ENCODE measurements around the gene STXBP6. TPM values are rescaled to one million over a fixed set of nuclear protein-coding genes. Genes with fewer than 3 reads are reported as not detected.

The STXBP6 gene
- total RNA-seq, 1 experiment from 2014 or later, result 0.27 TPM

GRCh38 chr14:24938593-24938992 lies 111.4 kb downstream of the STXBP6 start:
- TF ChIP-seq RAD21 (IDR thresholded peaks at IDR 0.05; ENCODE audit: low read depth) (no peak), CTCF (IDR thresholded peaks at IDR 0.05 in 2 of 3, conservative IDR thresholded peaks at IDR 0.05 in 1 of 3; ENCODE audit: borderline replicate concordance in 1 of 3, insufficient read depth in 1 of 3, low read depth in 2 of 3, low read length in 2 of 3) (no peak), POLR2AphosphoS5 (IDR thresholded peaks at IDR 0.05; ENCODE audit: low read depth, low read length) (no peak), ZFX (IDR thresholded peaks at IDR 0.05) (no peak), SIN3A (IDR thresholded peaks at IDR 0.05; ENCODE audit: low read depth) (no peak), YY1 (IDR thresholded peaks at IDR 0.05; ENCODE audit: extremely low read depth, insufficient replicate concordance, low read depth, low read length) (no peak), REST (IDR thresholded peaks at IDR 0.05; ENCODE audit: low read depth) (no peak), TCF7L2 (IDR thresholded peaks at IDR 0.05; ENCODE audit: borderline replicate concordance, extremely low read depth, insufficient read depth, insufficient read length) (no peak), EZH2 (IDR thresholded peaks at IDR 0.05) (no peak), CBX3 (IDR thresholded peaks at IDR 0.05; ENCODE audit: low read depth) (no peak), EZH2phosphoT487 (IDR thresholded peaks at IDR 0.05; ENCODE audit: borderline replicate concordance) (no peak), MAX (IDR thresholded peaks at IDR 0.05) (no peak), POLR2A (IDR thresholded peaks at IDR 0.05; ENCODE audit: borderline replicate concordance, extremely low read depth, insufficient read depth, insufficient read length) (no peak), ELF1 (IDR thresholded peaks at IDR 0.05; ENCODE audit: borderline replicate concordance, low read depth) (no peak), ATF3 (IDR thresholded peaks at IDR 0.05) (no peak), CEBPB (IDR thresholded peaks at IDR 0.05; ENCODE audit: low read depth) (no peak), JUND (IDR thresholded peaks at IDR 0.05) (no peak), FOSL1 (IDR thresholded peaks at IDR 0.05; ENCODE audit: low read depth) (no peak)
- Histone ChIP-seq H3K9me2 (ENCODE audit: insufficient read depth) (no peaks in the 10 kb centered on the region), H3K79me2 (ENCODE audit: insufficient read depth, low read length) (no peaks in the 10 kb centered on the region), H4K20me1 (ENCODE audit: insufficient read depth) (no peaks in the 10 kb centered on the region), H3K4me1 (ENCODE audit: control insufficient read depth in 1 of 2, insufficient read depth in 2 of 2, low read length in 2 of 2) (no peaks in the 10 kb centered on the region), H3K4me3 (replicated peaks in 1 of 2; ENCODE audit: low read depth in 1 of 2, low read length in 2 of 2) (no peak overlapping the region), H3K36me3 (ENCODE audit: control insufficient read depth in 1 of 2, insufficient read depth in 2 of 2, low read length in 2 of 2) (no peaks in the 10 kb centered on the region), H3K4me2 (ENCODE audit: low read length) (no peak overlapping the region), H3K27ac (ENCODE audit: low read depth, low read length) (no peak overlapping the region), H2AFZ (ENCODE audit: low read depth, low read length, poor library complexity, severe bottlenecking) (no peak overlapping the region), H3K9ac (ENCODE audit: low read length) (no peak overlapping the region), H3K27me3 (ENCODE audit: insufficient read depth, low read length) (no peaks in the 10 kb centered on the region), H3K9me3 (ENCODE audit: control insufficient read depth in 1 of 2, insufficient read depth in 1 of 2, low read depth in 1 of 2, low read length in 2 of 2) (peaks cover 0 to 16% of the 10 kb centered on the region in 2 experiments; a peak in 2 of 4 replicates)
- no TSS peak for BruUV-seq (replicated peaks)
- ChIA-PET RAD21 (ENCODE audit: low non-redundant PET in 1 of 2, low total read pairs in 2 of 2, uncharacterized antibody in 2 of 2, unreplicated experiment in 2 of 2) (no interaction called here), POLR2A (no interaction called here), CTCF (no interaction called here)
- ATAC-seq, result no peak
- intact Hi-C loops (cut with micrococcal nuclease), result no loop called here
- DNase-seq (ENCODE audit: low read depth, low spot score), result no peak

Data from HCT116 (cell line).